Thoracic aorta (tissue), 2 donors: ENCODE results near the gene STMP1. TPM values are rescaled to one million over a fixed set of nuclear protein-coding genes. Genes with fewer than 3 reads are reported as not detected.

Experiments used
- ATAC-seq: fragments of 150-250 bp; one replicate; pipeline ENCODE4 v1.8.0; 2017; ENCODE audit warnings: low read depth; ENCODE audit not compliant: insufficient number of reproducible peaks, low FRiP score
- DNase-seq: peaks from one replicate; pipeline ENCODE4 v3.0.0-alpha.2; 2020; ENCODE audit warnings: low spot score
- H3K27ac ChIP-seq, 2 donors: fragments of 200-600 bp; sonication (generic); 1 replicate in 1 of 2; 2 replicates in 1 of 2; pipeline ENCODE4 v1.5.1; 2016; ENCODE audit warnings: mild to moderate bottlenecking in 2 of 2, moderate library complexity in 2 of 2
- H3K27me3 ChIP-seq: fragments of 200-600 bp; sonication (generic); replicated peaks from 2 replicates; pipeline ENCODE4 v1.6.0; 2016; ENCODE audit warnings: mild to moderate bottlenecking; ENCODE audit not compliant: insufficient read depth
- H3K36me3 ChIP-seq: fragments of 200-600 bp; sonication (generic); one replicate; pipeline ENCODE4 v1.5.1; 2016
- H3K4me1 ChIP-seq, 2 donors: fragments of 200-600 bp; sonication (generic); 1 replicate in 1 of 2; 2 replicates in 1 of 2; pipeline versions ENCODE4 v1.5.1 to v1.6.0; 2016; ENCODE audit warnings: low read depth in 2 of 2, mild to moderate bottlenecking in 1 of 2; ENCODE audit not compliant: control insufficient read depth in 1 of 2
- H3K4me3 ChIP-seq: fragments of 200-600 bp; sonication (generic); 2 replicates; pipeline ENCODE4 v1.5.1; 2016; ENCODE audit warnings: mild to moderate bottlenecking
- H3K9me3 ChIP-seq: fragments of 200-600 bp; sonication (generic); 2 replicates; pipeline ENCODE4 v1.5.1; 2016
- total RNA-seq, 2 donors: library from RNA; depleted of rRNA; stranded (reverse); fragments of >200 nt; gene quantifications; one replicate each; pipeline versions ENCODE4 v1.1.0 to v1.2.3, GENCODE V29; 2016
- TF ChIP-seq, protein P1 (sequence below): fragments of 200-600 bp; sonication (generic); IDR thresholded peaks from one replicate; pipeline ENCODE4 v1.5.1; 2019; ENCODE audit warnings: antibody characterized with exemption

The STMP1 gene
- total RNA-seq, 2 donors from 2014 or later = 15.7 to 48.5 TPM

DNA sequence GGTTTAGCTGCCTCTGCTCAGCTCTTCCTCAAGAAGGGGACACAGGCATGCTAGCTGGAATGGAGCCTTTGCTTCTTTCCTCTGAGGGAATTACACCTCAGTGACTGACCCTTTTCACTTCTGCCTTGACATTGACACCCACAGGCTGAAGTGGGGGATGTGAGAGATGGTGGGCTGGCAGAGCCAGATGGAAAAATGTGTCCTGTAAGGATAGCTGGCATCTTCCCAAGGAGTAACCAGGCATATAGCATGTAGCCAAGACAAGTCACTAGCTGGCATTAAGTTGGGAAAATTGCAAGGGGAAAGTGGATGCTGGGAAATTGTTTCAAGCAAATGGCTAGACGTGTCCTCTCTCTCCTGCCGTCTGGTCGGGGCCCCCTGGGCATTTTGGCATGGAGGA, 19.9 kb downstream of the STMP1 start:
- H3K4me3 ChIP-seq = no peak overlapping the region
- no peaks in the 10 kb centered on the region for H3K9me3 ChIP-seq
- TF ChIP-seq, protein P1, sequence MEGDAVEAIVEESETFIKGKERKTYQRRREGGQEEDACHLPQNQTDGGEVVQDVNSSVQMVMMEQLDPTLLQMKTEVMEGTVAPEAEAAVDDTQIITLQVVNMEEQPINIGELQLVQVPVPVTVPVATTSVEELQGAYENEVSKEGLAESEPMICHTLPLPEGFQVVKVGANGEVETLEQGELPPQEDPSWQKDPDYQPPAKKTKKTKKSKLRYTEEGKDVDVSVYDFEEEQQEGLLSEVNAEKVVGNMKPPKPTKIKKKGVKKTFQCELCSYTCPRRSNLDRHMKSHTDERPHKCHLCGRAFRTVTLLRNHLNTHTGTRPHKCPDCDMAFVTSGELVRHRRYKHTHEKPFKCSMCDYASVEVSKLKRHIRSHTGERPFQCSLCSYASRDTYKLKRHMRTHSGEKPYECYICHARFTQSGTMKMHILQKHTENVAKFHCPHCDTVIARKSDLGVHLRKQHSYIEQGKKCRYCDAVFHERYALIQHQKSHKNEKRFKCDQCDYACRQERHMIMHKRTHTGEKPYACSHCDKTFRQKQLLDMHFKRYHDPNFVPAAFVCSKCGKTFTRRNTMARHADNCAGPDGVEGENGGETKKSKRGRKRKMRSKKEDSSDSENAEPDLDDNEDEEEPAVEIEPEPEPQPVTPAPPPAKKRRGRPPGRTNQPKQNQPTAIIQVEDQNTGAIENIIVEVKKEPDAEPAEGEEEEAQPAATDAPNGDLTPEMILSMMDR = no peak
- DNase-seq (no peak), ATAC-seq (no peak)
- H3K36me3 ChIP-seq = no peaks in the 10 kb centered on the region
- H3K27ac ChIP-seq = peak overlapping the region; percentile 65 to 76
- H3K4me1 ChIP-seq = peaks cover 10 to 56% of the 10 kb centered on the region in 2 donors
- H3K27me3 ChIP-seq = no peaks in the 10 kb centered on the region

DNA sequence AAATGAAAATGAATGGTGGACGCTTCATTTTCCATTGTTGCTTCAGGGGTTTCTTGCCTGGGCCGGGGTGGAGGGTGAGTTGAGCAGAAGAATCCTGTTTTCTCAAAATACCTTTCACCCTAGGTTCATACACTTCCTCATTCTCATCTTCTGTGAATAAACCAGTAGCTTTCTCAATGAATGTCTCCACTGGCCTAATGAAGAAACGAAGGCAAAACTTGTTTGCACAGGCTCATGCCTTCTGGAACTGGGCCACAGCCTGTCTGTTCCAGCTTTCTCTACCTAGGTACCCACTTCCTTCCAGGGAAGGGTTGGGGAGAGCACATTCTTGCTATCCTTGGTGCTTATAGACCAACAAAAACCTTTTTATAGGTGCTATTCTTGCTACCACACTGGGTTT, 21.3 kb downstream of the STMP1 start:
- no peak for ATAC-seq
- Histone ChIP-seq H3K4me3 (no peak overlapping the region), H3K36me3 (no peaks in the 10 kb centered on the region), H3K4me1 (peaks cover 10 to 43% of the 10 kb centered on the region in 2 donors), H3K27ac (peak overlapping the region in 1 of 2 donors; percentile 18), H3K9me3 (no peaks in the 10 kb centered on the region), H3K27me3 (no peaks in the 10 kb centered on the region)
- TF ChIP-seq, protein P1 = no peak
- no peak for DNase-seq

DNA sequence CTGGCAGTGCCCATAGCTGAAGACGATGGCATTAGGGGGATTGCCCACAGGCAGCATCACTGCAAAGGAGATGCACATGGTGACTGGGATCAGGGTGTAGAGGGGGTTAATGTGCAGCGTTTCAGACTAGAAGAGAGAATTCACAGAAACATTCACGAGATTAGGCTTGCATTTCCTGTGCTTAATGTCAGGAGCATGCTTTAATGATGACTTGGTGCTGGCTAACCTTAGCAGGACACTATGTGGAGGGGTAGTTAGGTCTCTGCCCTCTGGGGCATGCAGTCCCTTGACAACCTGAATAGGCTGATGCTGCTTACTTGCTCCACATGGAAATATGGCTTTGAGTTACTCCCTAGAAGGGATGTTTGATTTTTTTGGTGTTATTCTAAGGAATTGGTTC, 21.8 kb downstream of the STMP1 start:
- Histone ChIP-seq H3K27ac (no peak overlapping the region), H3K36me3 (no peaks in the 10 kb centered on the region), H3K4me1 (peaks cover 10 to 42% of the 10 kb centered on the region in 2 donors), H3K9me3 (no peaks in the 10 kb centered on the region), H3K4me3 (no peak overlapping the region), H3K27me3 (no peaks in the 10 kb centered on the region)
- TF ChIP-seq, protein P1 = no peak
- DNase-seq = no peak
- no peak for ATAC-seq

DNA sequence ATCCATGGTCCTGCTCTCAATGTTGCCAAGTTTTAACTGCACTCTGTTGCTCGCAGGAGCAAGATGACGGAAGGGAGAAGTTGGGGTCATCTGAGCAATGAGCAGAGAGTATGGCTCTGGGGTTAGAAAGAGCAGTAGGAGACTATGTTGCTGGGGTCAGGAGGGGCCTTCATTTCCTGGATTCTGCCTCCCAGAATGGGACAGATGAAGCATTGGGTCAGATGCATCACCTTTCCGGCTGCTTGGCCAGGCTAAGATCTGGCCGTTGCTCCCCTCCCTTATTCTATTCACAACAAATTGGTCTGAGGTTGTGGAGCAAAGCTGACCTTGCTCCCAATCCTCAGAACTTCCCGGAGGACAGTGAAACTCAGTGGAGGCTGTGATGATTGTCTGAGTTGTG, 22.4 kb downstream of the STMP1 start:
- no peak for DNase-seq
- no peaks in the 10 kb centered on the region for H3K9me3 ChIP-seq
- no peaks in the 10 kb centered on the region for H3K36me3 ChIP-seq
- no peak overlapping the region for H3K4me3 ChIP-seq
- TF ChIP-seq, protein P1 = no peak
- H3K4me1 ChIP-seq = peaks cover 10 to 36% of the 10 kb centered on the region in 2 donors
- no peak for ATAC-seq
- no peak overlapping the region for H3K27ac ChIP-seq
- H3K27me3 ChIP-seq = no peaks in the 10 kb centered on the region

DNA sequence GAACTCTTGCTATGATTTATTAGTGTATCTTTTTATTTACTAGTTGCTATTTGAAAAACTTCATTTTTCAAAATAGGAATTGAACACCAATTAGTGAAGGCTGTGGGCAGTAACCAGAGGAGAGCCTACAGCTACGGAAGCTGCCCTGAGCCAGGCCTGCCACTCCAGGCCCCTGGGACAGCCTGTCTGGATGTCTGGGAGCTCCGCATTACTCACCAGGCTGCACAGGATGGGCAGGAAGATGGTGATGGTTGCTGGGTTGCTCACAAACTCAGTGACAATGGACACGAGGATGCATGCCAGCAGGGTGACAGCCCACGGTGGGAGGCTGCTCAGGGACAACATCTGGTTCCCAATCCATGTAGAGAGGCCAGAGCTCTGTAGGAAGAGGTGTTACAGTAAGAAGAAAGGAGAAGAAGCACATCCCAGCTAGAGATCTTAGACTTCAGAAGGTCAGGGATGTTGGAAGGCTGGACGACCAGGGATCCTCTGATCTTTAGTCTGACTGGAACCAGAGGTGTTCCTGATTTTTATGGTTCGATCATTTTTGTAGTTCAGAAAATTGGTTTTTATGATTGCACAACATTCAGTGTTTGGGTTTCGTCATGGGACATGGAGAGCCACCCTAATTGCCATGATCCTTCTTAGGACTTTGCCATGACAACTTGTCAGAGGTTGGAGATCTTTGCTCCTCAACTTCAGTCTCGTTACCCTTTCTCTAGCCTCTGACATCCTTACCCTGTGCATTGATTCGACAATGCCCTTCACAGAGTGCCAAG, 23.2 kb downstream of the STMP1 start:
- no peak for DNase-seq
- no peak for ATAC-seq
- no peak overlapping the region for H3K27ac ChIP-seq
- H3K4me1 ChIP-seq = peaks cover 10 to 35% of the 10 kb centered on the region in 2 donors
- H3K9me3 ChIP-seq = no peaks in the 10 kb centered on the region
- TF ChIP-seq, protein P1 = no peak
- H3K27me3 ChIP-seq = no peaks in the 10 kb centered on the region
- peaks cover under 1% of the 10 kb centered on the region for H3K36me3 ChIP-seq
- no peak overlapping the region for H3K4me3 ChIP-seq
